ENCODE measurements around the gene ARHGAP10.

ARHGAP10 gene

DNA sequence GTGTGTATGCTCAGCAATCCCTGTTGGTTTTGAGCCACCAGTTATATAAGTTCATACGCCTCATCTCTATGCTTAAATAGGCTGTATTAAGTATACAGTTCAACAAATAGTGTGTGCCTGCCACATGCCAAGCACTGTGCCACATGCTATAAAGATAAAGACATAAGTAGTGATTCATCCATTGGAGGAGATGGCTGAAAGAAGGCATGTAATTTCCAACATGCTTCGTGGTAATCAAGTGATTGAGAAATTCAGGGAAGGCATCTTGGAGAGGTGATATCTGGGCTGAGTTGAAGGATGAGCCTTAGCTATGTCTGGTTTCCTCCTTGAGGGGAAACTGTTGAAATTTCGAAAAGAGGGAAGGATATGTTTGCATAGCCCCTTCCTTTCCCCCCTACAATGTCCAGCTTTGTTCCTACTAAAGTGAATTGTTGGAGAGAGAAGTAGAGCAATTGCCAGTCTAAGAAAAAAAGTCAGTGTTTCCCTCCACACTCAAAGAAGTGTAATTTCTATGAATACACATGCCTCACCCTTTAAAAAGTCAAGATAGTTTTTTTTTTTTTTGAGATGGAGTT is 96.5 kb downstream of the ARHGAP10 start:
- DNase-seq (ENCODE audit: low spot score), result no peak

DNA sequence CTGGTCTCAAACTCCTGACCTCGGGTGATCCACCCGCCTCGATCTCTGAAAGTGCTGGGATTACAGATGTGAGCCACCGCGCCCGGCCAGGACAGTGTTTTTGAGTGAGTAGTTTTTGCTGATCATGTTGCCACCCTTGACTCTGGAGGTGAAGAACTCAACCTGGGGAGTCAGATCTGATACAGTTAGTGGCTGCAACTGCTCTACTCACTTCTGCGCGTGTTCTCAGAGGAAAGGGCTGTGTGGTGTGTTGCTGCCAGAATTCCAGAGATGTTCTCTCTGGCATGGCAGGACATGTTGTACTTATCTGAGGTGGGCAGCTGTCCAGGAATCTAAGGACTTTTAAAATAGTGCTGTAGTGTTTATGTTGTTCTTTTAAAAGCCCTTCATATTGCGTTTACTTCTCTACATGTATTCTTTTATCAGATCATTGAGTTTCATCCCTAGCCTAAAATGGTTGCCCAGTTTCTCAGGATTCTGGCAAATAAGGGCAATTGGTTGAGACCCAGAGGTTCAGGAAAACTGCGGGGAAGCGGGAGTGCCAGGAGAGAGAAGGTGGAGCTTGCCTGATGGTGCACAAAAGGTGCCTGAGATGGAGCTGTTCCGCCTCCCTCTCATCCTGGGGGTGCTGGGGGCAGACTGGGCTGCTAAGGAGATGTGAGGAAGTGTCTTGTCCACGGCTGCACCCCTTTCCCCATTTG is 97.7 kb downstream of the ARHGAP10 start:
- peak; percentile 9 for DNase-seq (ENCODE audit: low spot score)

DNA sequence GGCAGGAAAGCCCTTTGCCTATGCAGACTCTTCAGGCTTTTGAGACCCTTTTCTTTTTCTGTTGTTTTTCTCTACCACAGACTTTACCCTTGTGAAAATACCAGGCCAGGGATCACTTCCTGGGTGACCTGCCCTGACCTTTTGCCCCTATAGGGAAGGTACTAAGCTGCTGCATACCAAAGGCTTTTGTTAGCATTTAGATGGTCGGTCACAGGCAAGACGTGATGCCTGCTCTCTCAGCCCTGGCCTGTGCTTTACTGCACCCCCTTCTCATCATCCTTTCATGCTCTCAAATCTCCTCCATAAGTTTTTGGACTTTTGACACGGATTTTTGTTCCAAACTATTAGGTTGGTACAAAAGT is 98.2 kb downstream of the ARHGAP10 start:
- DNase-seq (ENCODE audit: low spot score), result no peak

DNA sequence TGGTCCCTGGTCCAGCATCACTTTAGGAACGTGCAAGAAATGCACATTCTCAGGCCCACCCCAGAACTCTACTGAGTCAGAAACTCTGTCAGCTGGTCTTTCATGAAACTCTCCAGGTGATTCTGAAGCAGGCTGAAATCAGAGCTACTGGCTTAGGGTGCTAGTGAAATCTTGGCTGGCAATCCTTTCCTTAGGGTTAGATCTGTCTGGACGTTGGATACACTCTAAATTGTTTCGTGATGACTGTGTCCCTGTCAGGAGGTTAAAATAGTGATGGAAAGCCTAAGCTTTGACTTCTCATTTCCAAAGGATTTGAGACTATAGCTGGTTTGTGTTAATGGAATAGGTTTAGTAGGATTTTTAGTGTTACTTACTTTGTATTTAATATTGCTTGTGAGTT is 99.1 kb downstream of the ARHGAP10 start:
- peak; percentile 14 for DNase-seq (ENCODE audit: low spot score)

DNA sequence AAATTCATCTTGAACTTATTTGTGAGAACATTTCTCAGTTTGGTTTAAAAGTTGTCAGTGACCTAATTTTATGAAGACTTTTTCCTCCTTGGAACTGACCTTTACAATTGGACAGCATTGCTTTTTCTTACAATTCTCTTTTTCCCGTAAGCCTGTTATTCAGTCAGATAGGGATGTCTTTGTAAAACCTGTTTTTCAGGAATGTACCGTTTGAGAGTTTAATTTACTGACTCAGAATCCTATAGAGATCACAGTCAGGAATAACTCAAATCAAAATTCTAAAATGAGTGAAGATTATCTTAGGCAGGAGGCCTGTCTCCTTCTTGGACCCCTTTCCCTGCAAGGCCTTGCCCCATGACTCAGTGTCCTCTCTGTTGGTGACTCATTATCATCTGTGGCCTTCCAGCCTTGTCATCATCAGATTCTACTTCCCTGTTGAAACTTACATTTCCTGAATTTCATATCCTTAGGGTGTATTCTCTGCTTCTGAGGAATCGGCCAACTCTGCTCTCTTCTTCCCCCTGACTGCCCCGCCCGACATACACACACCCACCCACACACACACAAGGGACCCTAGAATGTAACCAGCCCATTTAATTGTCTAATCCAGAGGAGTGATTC is 99.8 kb downstream of the ARHGAP10 start:
- peak; percentile 86 for DNase-seq (ENCODE audit: low spot score)

DNA sequence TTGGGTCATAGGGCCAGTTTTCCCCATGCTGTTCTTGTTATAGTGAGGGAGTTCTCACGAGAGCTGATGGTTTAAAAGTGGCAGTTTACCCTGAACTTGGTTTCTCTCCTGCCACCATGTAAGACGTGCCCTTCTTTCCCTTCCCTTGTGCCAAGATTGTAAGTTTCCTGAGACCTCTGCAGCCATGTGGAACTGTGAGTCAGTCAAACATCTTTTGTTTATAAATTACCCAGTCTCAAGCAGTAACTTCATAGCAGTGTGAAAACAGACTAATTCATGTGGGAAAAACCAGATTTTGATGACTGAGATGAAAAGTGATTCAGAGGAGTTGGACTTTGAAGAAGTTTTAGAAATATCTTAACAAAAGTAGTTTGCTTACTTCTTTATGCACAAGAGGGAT is 101.4 kb downstream of the ARHGAP10 start:
- no peak for DNase-seq (ENCODE audit: low spot score)

DNA sequence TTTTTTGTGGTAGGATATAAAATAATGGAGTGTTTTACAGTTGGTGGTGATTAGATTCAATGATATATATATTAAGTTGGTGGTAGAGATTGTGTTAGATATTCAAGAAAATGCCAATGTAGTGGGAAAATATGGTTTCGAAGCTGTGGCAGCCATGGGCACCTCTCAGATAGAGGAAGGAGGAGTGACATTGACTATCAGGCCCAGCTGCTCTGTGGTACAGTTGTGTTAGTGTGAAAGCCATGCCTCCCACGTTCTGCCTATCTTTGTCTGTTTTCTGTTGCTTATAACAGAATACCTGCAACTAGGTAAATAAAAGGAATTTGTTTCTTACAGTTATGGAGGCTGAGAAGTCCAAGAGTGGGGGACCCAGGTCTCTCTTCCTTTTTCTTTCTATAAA is 101.9 kb downstream of the ARHGAP10 start:
- DNase-seq (ENCODE audit: low spot score), result no peak

DNA sequence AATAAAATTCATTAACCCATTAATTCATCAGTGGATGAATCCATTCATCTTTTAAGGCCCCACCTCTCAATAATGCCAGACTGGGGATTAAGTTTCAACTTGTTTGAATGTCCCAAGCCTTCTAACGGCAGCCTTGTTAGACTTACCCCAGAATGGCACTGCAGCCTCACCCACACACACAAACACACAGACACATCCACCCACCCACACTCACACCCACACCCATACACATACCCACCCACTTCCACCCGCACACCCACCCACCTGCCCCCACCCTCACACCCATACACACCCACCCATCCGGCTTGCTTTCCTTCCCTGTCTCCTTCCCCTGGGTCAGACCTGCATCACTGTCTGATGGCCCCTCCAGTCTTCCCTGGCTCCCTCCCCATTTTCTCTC is 102.6 kb downstream of the ARHGAP10 start:
- DNase-seq (ENCODE audit: low spot score), result no peak

DNA sequence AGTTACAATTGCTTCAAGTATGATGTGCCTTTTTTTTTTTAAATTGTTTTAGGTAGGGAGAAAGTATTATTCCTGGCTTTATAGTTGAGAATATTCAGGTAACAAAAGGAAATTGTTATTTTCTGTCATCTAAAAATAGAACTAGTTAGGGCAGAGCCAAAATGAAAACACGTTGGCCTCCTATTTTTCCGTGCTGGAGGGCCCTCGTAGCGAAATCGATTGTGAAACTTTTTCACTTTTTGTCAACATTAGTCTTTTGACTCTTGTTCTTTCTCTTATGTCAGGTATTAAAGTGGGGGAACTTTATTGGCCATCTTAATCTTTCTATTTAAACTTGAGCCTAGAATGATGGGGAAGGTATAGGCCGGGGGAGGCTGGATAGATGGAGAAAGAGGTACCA is 104.9 kb downstream of the ARHGAP10 start:
- DNase-seq (ENCODE audit: low spot score), result no peak

DNA sequence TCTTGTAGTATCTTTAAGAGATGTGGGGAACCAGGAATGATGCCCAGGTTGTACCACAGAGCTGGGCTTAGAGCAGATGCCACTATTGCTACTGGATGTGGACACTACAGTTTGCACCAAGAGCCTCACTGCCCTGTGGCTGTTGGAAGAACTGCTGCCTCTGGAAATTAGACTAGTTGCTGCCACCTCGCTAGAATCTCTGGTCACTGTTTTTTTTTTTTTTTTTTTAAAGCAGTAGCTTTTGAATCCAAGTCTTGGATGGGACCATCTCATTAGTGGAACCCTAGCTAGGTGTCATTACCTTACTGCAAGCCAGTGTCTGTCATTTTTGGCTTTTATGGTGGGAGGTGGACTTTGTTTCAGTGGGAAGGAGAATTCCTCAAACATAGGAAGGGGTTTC is 105.5 kb downstream of the ARHGAP10 start:
- no peak for DNase-seq (ENCODE audit: low spot score)

DNA sequence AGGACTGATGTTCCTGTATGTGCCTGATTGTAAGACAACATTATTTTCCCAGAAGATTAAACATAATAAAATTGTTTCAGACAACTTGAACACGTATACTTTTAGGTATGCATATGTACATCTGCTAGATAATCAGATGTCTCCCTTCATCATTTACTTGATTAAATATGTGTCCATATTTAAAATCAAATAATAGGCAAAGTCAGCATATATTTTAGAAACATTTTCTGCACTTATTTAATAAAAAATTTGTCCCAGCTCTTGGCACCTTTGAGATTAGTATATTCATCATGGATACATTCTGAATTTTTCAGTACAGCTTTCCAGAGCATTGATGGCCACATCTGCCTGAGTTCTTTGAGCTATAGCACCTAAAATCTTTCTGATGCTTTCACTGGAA is 106.0 kb downstream of the ARHGAP10 start:
- no peak for DNase-seq (ENCODE audit: low spot score)

DNA sequence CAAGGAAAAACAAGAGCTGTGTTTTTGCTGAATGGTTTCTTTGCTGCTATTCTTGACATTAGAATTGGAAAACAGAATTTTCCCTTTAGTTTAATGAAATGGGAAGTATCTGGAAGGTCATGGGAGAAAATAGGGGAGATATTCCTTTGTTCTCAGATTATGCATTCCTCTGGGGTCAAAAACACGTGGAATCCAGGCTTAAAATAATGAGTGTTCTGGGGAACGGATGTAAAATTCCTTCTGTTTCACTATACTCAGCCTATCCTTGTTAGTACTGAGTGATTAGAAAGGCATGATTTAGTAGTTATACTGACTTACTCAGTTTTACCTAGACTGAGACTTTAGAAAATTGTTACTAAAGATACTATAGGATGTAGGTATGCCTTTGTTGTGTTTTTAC is 107.3 kb downstream of the ARHGAP10 start:
- no peak for DNase-seq (ENCODE audit: low spot score)

DNA sequence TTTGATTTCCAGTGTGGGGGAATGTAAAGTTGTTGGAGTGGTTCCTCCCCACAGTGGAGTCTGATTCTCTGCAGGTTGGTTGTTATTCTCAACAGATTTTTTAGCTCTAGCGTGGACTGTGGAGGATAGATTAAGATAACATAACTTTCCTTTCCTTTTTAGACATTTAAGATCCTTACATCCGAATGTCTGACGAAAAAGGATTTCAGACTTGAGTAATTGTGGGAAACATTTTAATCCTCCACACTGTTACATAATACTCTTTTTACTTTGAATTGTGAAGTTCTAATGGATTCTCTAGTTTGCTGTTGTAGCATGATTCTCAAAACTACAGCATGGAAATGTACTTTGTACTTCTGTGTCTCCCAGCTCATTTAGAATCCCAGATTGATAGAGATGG is 107.8 kb downstream of the ARHGAP10 start:
- DNase-seq (ENCODE audit: low spot score), result no peak

DNA sequence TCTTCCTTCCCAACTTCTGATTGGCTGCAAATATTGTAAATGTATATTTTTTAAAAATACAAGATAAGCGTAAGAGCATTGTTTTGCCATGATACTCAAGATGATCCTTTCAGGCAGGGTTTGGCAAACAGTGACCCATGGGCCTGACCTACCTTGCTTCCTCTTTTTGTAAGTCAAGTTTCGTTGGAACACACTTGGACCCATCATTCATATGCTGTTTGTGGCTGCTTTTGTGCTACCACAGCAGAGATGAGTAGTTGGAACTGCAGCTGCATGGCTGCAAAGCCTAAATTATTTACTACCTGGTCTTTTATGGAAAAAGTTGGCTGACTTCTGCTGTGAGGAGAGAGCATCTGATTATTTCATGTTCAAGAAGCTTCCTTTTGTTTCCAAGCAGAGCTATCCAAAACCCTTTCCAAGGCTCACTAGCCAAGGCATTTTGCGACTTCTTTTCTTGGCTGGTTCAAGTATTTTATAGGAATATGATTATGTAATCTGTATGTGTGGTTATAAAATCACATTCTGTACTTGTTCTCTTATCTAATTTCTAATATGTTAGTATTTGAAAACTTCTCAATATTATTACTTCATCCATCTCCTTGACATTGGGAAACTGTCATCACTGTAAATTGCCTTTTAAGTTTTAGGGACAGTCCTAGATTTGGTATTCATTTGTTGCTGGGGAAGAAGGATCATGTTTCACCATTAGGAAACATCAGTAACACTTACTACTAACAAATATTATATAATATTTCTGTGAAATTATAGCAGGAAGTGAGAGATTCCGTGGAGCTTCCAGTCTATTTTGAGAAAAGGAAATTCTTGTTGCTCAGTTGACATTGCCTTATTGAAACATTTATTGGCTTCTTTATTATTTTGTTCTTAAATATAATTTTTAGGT is 109.2 kb downstream of the ARHGAP10 start:
- no peak for DNase-seq (ENCODE audit: low spot score)

DNA sequence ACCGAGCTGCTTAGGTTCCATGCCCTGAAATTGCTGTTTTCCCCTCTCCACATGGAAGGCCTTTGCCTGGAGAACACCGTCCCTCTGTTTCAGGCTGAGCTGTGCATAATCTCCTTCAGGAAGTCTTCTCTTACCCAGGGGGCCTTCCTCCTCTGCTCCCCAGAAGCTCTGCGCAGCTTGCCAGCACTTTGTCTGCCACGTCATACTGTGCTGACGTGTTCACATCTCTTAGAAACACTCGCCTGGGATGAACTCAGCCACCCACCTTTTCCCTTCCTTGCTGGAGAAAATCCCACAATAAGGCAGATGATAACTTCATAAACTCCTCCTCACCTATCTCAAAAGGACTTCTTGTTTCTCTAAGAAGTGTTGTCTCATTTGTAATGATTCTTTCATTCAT is 110.7 kb downstream of the ARHGAP10 start:
- no peak for DNase-seq (ENCODE audit: low spot score)

DNA sequence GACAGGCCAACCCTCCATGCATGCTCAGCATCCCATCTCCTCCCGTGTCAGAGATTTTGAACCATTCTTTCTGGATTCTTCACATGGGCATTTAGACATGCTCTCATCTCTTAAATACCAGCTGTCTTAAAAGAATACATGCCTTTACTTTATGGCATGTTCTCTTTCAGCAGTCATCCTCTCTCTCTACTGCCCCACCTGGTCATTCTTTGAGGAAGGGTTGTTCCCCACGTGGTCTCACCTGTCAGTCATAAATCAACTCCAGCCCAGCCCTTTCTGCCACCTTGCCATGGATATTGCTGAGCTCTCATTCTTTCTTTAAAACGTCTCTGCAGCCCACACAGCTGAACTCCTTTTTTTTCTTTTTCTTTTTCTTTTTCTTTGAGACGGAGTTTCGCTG is 111.3 kb downstream of the ARHGAP10 start:
- DNase-seq (ENCODE audit: low spot score), result no peak

DNA sequence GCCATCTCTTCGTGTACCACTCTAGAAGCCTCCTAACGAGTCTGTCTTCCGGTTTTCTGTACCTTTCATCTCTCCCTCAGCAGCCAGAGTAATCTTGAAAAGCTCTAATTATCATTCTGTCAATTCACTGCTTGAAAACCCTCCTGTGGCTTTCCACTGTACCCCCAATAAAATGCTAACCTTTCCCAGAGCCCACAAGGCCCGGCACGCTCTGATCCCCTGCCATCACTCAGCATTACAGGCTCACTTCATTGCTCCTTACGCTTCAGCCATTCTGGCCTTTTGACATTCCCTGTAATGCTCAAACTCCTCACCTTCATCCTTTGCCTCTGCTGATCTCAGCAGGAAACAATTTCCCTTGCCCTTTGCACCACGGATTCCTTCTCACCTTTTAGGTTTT is 112.9 kb downstream of the ARHGAP10 start:
- no peak for DNase-seq (ENCODE audit: low spot score)

DNA sequence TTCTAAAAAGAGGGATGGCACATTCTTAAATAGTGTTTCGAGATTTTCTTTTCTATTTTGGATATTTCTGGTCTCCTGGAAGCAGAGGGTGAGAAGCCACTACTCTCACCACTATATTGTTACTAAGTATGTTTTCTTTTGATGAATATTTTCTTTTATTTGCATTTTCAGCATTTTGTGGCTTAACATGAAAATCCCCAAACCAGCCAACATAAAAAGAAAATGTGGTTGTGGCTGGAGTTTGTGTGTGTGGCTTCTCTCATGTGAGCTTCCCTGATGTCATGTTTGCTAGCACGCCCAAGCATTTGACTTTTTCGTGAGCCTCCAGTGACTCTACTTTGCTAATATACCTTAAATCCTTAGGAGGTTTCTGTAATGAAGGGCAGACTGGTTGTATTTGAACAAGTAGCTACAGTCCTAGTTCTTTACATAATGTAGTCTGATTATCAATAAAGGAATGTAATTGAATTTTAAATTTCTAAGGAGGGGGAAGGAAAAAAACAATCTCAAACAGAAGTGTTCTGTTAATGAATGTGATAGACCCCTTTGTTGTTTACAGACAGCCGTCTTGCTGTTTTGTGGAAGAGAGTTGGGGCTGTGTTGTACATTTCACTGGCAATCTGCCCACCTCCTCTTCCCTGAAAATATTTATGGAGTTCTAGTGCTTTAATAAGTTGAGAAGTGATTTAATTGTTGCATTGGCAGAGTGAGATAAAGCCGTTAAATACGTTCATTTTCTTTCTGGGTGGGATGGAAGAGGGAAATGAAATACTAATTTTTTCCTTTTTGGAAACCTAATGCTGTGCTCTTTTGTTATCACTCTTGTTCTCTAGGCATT is 114.6 kb downstream of the ARHGAP10 start:
- DNase-seq (ENCODE audit: low spot score), result no peak

DNA sequence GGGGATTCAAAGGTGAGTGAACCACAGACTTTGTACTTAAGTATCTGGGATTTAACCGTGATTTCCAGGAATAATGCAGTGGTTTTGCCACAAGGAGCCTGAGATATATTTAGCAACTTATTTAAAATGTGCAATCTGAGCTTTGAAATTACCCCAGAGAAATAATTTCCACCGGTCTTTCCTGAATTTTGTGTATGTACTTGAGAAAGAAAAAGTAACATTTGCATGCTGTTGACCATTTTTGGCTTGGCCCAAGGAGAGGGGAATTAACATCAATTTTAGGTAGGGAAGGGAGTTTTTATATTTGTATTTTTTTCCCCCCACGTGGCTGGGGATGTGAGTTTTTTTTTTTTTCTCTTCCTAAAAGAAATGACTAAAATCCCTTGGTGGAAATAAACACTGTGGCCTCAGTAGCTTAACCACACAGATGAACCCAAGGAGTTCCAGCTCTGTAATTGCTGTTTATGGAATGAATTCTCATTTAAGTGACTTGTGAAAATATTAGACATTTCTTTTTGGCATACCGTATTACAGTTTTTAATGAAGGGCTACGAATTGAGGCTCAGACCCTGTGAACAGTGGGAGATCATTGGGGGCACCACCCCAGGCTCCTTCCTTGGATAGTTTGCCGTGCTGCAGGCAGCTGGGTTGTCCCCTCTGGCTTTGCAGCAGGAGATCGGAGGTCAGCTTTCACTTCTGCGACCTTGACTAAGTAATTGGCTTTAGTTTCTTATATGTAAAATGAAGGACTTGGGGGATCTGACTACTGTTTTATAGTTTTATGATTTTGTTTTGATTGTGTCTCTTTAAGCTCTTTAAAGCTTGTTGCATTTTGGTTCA is 116.1 kb downstream of the ARHGAP10 start:
- DNase-seq (ENCODE audit: low spot score), result no peak

DNA sequence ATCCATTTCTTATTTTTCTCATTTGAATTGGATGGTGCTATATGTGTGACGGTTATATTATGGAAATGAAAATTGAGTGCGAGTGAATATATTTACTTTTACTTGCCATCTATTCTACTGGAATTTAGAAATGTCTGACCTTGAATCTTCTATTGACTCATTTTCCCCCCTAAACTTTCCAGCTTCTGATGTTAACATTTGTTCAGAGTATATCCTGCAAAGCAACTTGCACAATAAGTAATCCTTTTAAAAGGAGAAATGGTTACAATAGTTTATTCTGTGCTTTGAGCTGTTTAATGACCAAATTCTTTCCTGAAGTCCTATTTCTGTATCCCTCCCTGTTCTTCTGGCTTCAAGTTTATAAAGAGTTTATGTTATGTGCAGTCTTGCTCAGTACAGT is 116.7 kb downstream of the ARHGAP10 start:
- no peak for DNase-seq (ENCODE audit: low spot score)

DNA sequence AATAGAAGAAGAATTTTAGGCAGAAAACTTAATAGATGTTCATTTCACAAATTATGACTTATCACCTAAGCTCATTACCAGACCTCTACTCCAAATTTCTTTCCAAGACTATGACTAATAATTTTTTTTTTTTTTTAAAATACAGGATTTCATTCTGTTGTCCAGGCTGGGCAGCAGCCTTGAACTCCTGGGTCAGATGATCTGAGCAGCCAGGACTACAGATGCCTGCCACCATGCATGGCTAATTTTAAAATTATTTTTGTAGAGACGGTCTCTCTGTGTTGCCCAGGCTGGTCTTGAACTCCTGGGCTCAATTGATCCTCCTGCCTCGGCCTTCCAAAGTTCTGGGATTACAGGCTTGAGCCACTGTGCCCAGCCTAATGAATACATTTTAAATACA is 119.2 kb downstream of the ARHGAP10 start:
- DNase-seq (ENCODE audit: low spot score), result no peak
